Astrocyte (in vitro differentiated cells and primary cell): ENCODE results near the gene YKT6. TPM values are rescaled to one million over a fixed set of nuclear protein-coding genes. Genes with fewer than 3 reads are reported as not detected.

Experiments used
- DNase-seq: peaks from one replicate; pipeline ENCODE4 v3.0.0-alpha.2; 2010; ENCODE audit warnings: low read depth
- FAIRE-seq: peaks from 2 replicates; lab custom pipeline; 2011; peaks lifted over from hg19 to GRCh38; lab: Jason Lieb, UNC
- H2AFZ ChIP-seq: 2 replicates; pipeline ENCODE4 v1.6.0; 2012; ENCODE audit warnings: low read depth, low read length, inconsistent platforms
- H3K27ac ChIP-seq: 2 replicates; pipeline ENCODE4 v1.5.1; 2011; ENCODE audit warnings: low read depth, low read length, inconsistent platforms
- H3K27me3 ChIP-seq: 2 replicates; pipeline ENCODE4 v1.6.0; 2011; ENCODE audit warnings: low read length, inconsistent platforms; ENCODE audit not compliant: insufficient read depth
- H3K36me3 ChIP-seq: 2 replicates; pipeline ENCODE4 v1.5.1; 2011; ENCODE audit warnings: low read length, inconsistent platforms; ENCODE audit not compliant: insufficient read depth
- H3K4me1 ChIP-seq: 2 replicates; pipeline ENCODE4 v1.5.1; 2011; ENCODE audit warnings: low read length, inconsistent platforms; ENCODE audit not compliant: insufficient read depth
- H3K4me2 ChIP-seq: 2 replicates; pipeline ENCODE4 v1.6.0; 2012; ENCODE audit warnings: low read length, inconsistent platforms
- H3K4me3 ChIP-seq: 2 replicates; pipeline ENCODE4 v1.5.1; 2011; ENCODE audit warnings: low read depth, mild to moderate bottlenecking, low read length, inconsistent platforms; ENCODE audit not compliant: insufficient read depth
- H3K79me2 ChIP-seq: 2 replicates; pipeline ENCODE4 v1.6.0; 2012; ENCODE audit warnings: mild to moderate bottlenecking, low read length, inconsistent platforms; ENCODE audit not compliant: insufficient read depth
- H3K9ac ChIP-seq: 2 replicates; pipeline ENCODE4 v1.6.0; 2012; ENCODE audit warnings: mild to moderate bottlenecking, low read length, inconsistent platforms
- H3K9me3 ChIP-seq: 2 replicates; pipeline ENCODE4 v1.5.1; 2012; ENCODE audit warnings: low read depth, mild to moderate bottlenecking, low read length, inconsistent platforms; ENCODE audit not compliant: insufficient read depth
- H4K20me1 ChIP-seq: 2 replicates; pipeline ENCODE4 v1.6.0; 2012; ENCODE audit warnings: low read length, inconsistent platforms; ENCODE audit not compliant: insufficient read depth
- H3K27ac Mint-ChIP-seq: one replicate; pipeline ENCODE4 v1.8.0; 2021; ENCODE audit warnings: mild to moderate bottlenecking, mixed read lengths; ENCODE audit not compliant: unreplicated experiment
- H3K27me3 Mint-ChIP-seq: one replicate; pipeline ENCODE4 v1.8.0; 2021; ENCODE audit warnings: low read depth, mixed read lengths; ENCODE audit not compliant: unreplicated experiment
- H3K36me3 Mint-ChIP-seq: one replicate; pipeline ENCODE4 v1.8.0; 2021; ENCODE audit warnings: low read depth, mixed read lengths; ENCODE audit not compliant: unreplicated experiment
- H3K4me1 Mint-ChIP-seq: one replicate; pipeline ENCODE4 v1.8.0; 2021; ENCODE audit warnings: low read depth, mixed read lengths; ENCODE audit not compliant: unreplicated experiment
- H3K4me3 Mint-ChIP-seq: one replicate; pipeline ENCODE4 v1.8.0; 2021; ENCODE audit warnings: mild to moderate bottlenecking, moderate library complexity, mixed read lengths; ENCODE audit not compliant: unreplicated experiment
- H3K9me3 Mint-ChIP-seq: one replicate; pipeline ENCODE4 v1.8.0; 2021; ENCODE audit warnings: mild to moderate bottlenecking, mixed read lengths; ENCODE audit not compliant: unreplicated experiment
- EZH2 ChIP-seq: IDR thresholded peaks from 2 replicates; pipeline ENCODE4 v1.6.1; 2012; ENCODE audit warnings: mild to moderate bottlenecking, low read length, inconsistent platforms; ENCODE audit not compliant: insufficient read depth
- total RNA-seq: library from RNA; stranded (reverse); gene quantifications from 2 replicates; pipeline ENCODE4 v1.2.1, GENCODE V29; 2021
- TF ChIP-seq, protein P1 (sequence below): IDR thresholded peaks from 2 replicates; pipeline ENCODE4 v1.5.1; 2011; ENCODE audit warnings: low read depth, mild to moderate bottlenecking, inconsistent platforms, low read length, moderate library complexity; ENCODE audit not compliant: insufficient read depth

Gene YKT6
- total RNA-seq, 1 donor from 2014 or later = 216 TPM

- H3K79me2 ChIP-seq = no peaks in the 10 kb centered on the region
- no peaks in the 10 kb centered on the region for H3K4me1 ChIP-seq
- no peak overlapping the region for H3K27ac ChIP-seq
- H3K27me3 ChIP-seq = peaks cover 6% of the 10 kb centered on the region
- H3K27ac Mint-ChIP-seq = no peak overlapping the region
- no peak overlapping the region for H3K4me2 ChIP-seq
- H3K9me3 ChIP-seq = peaks cover 4% of the 10 kb centered on the region
- H3K4me1 Mint-ChIP-seq = no peaks in the 10 kb centered on the region
- H3K4me3 Mint-ChIP-seq = no peak overlapping the region
- peaks cover 22% of the 10 kb centered on the region for H3K27me3 Mint-ChIP-seq
- no peak overlapping the region for H3K4me3 ChIP-seq
- no peaks in the 10 kb centered on the region for H3K36me3 Mint-ChIP-seq
- H4K20me1 ChIP-seq = no peaks in the 10 kb centered on the region
- no peak for TF ChIP-seq EZH2
- TF ChIP-seq, protein P1, sequence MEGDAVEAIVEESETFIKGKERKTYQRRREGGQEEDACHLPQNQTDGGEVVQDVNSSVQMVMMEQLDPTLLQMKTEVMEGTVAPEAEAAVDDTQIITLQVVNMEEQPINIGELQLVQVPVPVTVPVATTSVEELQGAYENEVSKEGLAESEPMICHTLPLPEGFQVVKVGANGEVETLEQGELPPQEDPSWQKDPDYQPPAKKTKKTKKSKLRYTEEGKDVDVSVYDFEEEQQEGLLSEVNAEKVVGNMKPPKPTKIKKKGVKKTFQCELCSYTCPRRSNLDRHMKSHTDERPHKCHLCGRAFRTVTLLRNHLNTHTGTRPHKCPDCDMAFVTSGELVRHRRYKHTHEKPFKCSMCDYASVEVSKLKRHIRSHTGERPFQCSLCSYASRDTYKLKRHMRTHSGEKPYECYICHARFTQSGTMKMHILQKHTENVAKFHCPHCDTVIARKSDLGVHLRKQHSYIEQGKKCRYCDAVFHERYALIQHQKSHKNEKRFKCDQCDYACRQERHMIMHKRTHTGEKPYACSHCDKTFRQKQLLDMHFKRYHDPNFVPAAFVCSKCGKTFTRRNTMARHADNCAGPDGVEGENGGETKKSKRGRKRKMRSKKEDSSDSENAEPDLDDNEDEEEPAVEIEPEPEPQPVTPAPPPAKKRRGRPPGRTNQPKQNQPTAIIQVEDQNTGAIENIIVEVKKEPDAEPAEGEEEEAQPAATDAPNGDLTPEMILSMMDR = no peak
- H3K36me3 ChIP-seq = no peaks in the 10 kb centered on the region
- no peak for DNase-seq
- H3K9ac ChIP-seq = no peak overlapping the region
- no peaks in the 10 kb centered on the region for H3K9me3 Mint-ChIP-seq
- no peak overlapping the region for H2AFZ ChIP-seq
- FAIRE-seq = no peak
Measured at GRCh38 chr7:44223362-44224079, 22.7 kb downstream of the YKT6 start.

DNA sequence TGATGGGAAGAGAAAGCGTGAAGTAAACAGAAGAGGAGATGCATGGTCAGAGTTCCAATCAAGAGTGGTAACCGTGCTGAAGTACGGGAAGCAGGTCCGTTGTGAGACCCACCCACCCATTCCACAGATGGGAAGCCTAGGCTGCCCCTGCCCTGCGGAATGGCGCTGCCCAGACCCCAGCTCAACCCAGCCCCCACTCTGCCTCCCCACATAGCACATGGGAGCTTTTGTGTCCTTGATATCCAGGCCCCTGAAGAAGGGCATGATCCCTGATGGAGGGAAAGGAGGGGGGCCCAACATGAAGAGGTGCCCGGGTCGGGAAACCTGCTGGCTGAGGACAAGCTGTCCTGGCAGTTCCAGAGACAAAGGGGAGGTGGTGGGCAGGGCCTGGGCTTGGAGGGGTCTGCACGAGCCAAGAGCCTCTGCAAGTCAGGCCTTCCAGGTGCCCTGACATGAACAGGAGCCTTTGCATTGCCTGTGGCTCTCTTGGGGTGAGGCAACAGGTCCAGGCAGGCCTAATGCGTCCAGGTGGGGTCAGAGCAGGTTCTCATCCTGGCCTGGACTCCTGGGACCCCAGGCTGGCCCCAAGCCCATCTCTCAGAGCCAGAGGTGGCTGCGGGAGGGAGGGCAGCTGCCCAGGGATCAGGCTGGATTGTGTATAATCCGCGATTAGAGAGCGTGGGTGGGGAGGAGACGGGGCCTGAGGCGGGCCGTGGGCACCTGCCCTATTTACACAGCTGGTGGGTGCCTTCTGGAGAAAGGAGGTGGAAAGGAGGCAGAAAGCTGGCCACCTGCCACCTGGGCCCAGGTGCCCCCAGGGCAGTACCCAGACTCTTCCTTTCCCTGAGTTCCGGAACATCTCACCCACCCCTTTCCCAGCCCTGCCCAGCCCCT is 23.5 kb downstream of the YKT6 start:
- Histone ChIP-seq H3K4me3 (no peak overlapping the region), H3K27ac (no peak overlapping the region), H3K36me3 (no peaks in the 10 kb centered on the region), H3K79me2 (no peaks in the 10 kb centered on the region), H3K4me2 (no peak overlapping the region), H4K20me1 (no peaks in the 10 kb centered on the region), H3K27me3 (peaks cover 6% of the 10 kb centered on the region), H2AFZ (no peak overlapping the region), H3K9ac (no peak overlapping the region), H3K4me1 (no peaks in the 10 kb centered on the region), H3K9me3 (no peaks in the 10 kb centered on the region)
- DNase-seq (no peak), FAIRE-seq (no peak)
- Mint-ChIP-seq H3K36me3 (no peaks in the 10 kb centered on the region), H3K27ac (peak overlapping the region; percentile 31), H3K4me1 (no peaks in the 10 kb centered on the region), H3K27me3 (peaks cover 22% of the 10 kb centered on the region), H3K4me3 (no peak overlapping the region), H3K9me3 (no peaks in the 10 kb centered on the region)
- TF ChIP-seq, protein P1 = no peak
- no peak for TF ChIP-seq EZH2
